Measurements from ENCODE around the gene TMEM87A.

TMEM87A gene

GRCh38 chr15:42184736-42185135 lies 88.5 kb downstream of the TMEM87A start:
- no peak for TF ChIP-seq CTCF (IDR thresholded peaks at IDR 0.05; ENCODE audit: low read depth, low read length, missing control alignments)
- H3K4me3 ChIP-seq (replicated peaks; ENCODE audit: low read depth, low read length) = no peak overlapping the region
- DNase-seq (ENCODE audit: extremely low read depth, low read depth) = no peak

GRCh38 chr15:42184296-42184695 lies 88.9 kb downstream of the TMEM87A start:
- no peak for TF ChIP-seq CTCF (IDR thresholded peaks at IDR 0.05; ENCODE audit: low read depth, low read length, missing control alignments)
- DNase-seq (ENCODE audit: extremely low read depth, low read depth) = no peak
- H3K4me3 ChIP-seq (replicated peaks; ENCODE audit: low read depth, low read length) = no peak overlapping the region

GRCh38 chr15:42182961-42183360 lies 90.3 kb downstream of the TMEM87A start:
- no peak for DNase-seq (ENCODE audit: extremely low read depth, low read depth)
- H3K4me3 ChIP-seq (replicated peaks; ENCODE audit: low read depth, low read length) = no peak overlapping the region
- TF ChIP-seq CTCF (IDR thresholded peaks at IDR 0.05; ENCODE audit: low read depth, low read length, missing control alignments) = no peak

- no peak overlapping the region for H3K4me3 ChIP-seq (replicated peaks; ENCODE audit: low read depth, low read length)
- no peak for TF ChIP-seq CTCF (IDR thresholded peaks at IDR 0.05; ENCODE audit: low read depth, low read length, missing control alignments)
- no peak for DNase-seq (ENCODE audit: extremely low read depth, low read depth)
Measured at GRCh38 chr15:42182328-42182886, 90.8 kb downstream of the TMEM87A start.

GRCh38 chr15:42178056-42178455 lies 95.2 kb downstream of the TMEM87A start:
- TF ChIP-seq CTCF (IDR thresholded peaks at IDR 0.05; ENCODE audit: low read depth, low read length, missing control alignments) = no peak
- no peak for DNase-seq (ENCODE audit: extremely low read depth, low read depth)
- no peak overlapping the region for H3K4me3 ChIP-seq (replicated peaks; ENCODE audit: low read depth, low read length)

GRCh38 chr15:42175671-42176070 lies 97.6 kb downstream of the TMEM87A start:
- no peak for DNase-seq (ENCODE audit: extremely low read depth, low read depth)
- H3K4me3 ChIP-seq (replicated peaks; ENCODE audit: low read depth, low read length) = no peak overlapping the region
- TF ChIP-seq CTCF (IDR thresholded peaks at IDR 0.05; ENCODE audit: low read depth, low read length, missing control alignments) = no peak

GRCh38 chr15:42172475-42172874 lies 100.8 kb downstream of the TMEM87A start:
- no peak overlapping the region for H3K4me3 ChIP-seq (replicated peaks; ENCODE audit: low read depth, low read length)
- TF ChIP-seq CTCF (IDR thresholded peaks at IDR 0.05; ENCODE audit: low read depth, low read length, missing control alignments) = no peak

More at GRCh38 chr15:42172475-42172874, 100.8 kb downstream of the TMEM87A start:
- no peak for DNase-seq (ENCODE audit: extremely low read depth, low read depth)

Data from HFF-Myc (cell line).